Loucy (cell line): ENCODE data around the gene SYT9.

Source experiments
- CTCF ChIP-seq: fragments of 200-600 bp; sonication (generic); conservative IDR thresholded peaks from 2 replicates; pipeline ENCODE4 v1.5.1; 2014; ENCODE audit warnings: mild to moderate bottlenecking, antibody characterized with exemption, low read length
- EZH2phosphoT487 ChIP-seq: fragments of 200-600 bp; IDR thresholded peaks from 2 replicates; pipeline ENCODE4 v1.6.1; 2018; ENCODE audit warnings: antibody characterized with exemption, mild to moderate bottlenecking, moderate library complexity, borderline replicate concordance

- TF ChIP-seq EZH2phosphoT487 (no peak), CTCF (no peak)
Measured at GRCh38 chr11:7279676-7280075, 28.0 kb downstream of the SYT9 start.
